ENCODE data around the gene SPTBN1. TPM values are rescaled to one million over a fixed set of nuclear protein-coding genes. Genes with fewer than 3 reads are reported as not detected.
A peak's percentile ranks its signal among the peaks of the same experiment; 100 is the strongest.

Gene SPTBN1
- total and polyA plus RNA-seq, 2 donors (not counting 3 experiments of a cell fraction or from before 2014, with no cell fraction given), result 63.3 to 320 TPM

DNA sequence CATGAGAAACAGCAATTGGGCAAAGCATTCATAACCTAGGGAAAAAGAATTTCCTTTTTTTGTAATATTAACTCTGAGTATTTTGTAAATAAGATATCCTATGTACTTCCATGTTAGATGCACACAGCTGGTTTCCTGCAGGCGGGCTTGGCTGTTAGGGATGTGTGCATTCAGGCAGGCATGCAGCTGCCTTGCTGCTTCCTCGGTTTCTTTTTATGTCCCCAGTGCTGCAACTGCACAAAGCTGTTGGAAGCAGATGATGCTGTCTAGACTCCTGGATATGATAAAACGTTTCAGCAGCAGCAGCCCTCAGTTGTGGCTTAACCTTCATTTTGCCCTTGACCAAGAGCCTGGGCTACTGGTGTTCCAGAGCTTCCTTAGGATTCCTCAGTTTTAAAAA is 177.9 kb downstream of the SPTBN1 start:
- Histone ChIP-seq H3K79me2 (ENCODE audit: control insufficient read depth, insufficient read depth, low read length) (peaks cover 36% of the 10 kb centered on the region), H2AFZ (ENCODE audit: low read depth, low read length) (no peak overlapping the region), H3K9ac (replicated peaks; ENCODE audit: extremely low read depth, insufficient read depth, low read length) (peak overlapping the region; percentile 55), H3K9me1 (replicated peaks; ENCODE audit: control insufficient read depth, extremely low read depth, insufficient read depth, low read length) (no peaks in the 10 kb centered on the region), H3K4me1 (ENCODE audit: control insufficient read depth, extremely low read depth, insufficient read depth, low read length) (peaks cover 37% of the 10 kb centered on the region), H3K4me3 (replicated peaks in 1 of 3; ENCODE audit: insufficient read depth in 1 of 3, low read depth in 1 of 3, low read length in 3 of 3) (no peak overlapping the region), H3K27ac (ENCODE audit: insufficient read depth, low read depth, low read length) (peak overlapping the region; percentile 91), H4K20me1 (replicated peaks; ENCODE audit: control insufficient read depth, extremely low read depth, insufficient read depth, low read length) (no peaks in the 10 kb centered on the region), H3K27me3 (ENCODE audit: control insufficient read depth in 2 of 2, insufficient read depth in 2 of 2, low read length in 2 of 2) (no peaks in the 10 kb centered on the region), H3K4me2 (ENCODE audit: insufficient read depth, low read length) (peak overlapping the region; percentile 8), H3K36me3 (ENCODE audit: control insufficient read depth in 2 of 2, extremely low read depth in 1 of 2, insufficient read depth in 2 of 2, low read length in 2 of 2) (peaks cover 37 to 41% of the 10 kb centered on the region in 2 experiments), H3K9me3 (replicated peaks; ENCODE audit: control insufficient read depth, insufficient read depth, low read length) (no peaks in the 10 kb centered on the region)
- BruUV-seq (replicated peaks), result TSS peak; percentile 89
- intact Hi-C loops (cut with micrococcal nuclease) (loop anchor here (1.0 kb wide), 6 partner anchors 20 to 110 kb away; no protein-coding TSS in a partner anchor), dilution Hi-C loops (cut with MboI; ENCODE audit: extremely low pct_ligation_motif_present, low sequenced_read_pairs) (no loop called here)
- FAIRE-seq, result no peak
- peak; percentile 21 for DNase-seq (ENCODE audit: low read depth, low spot score)
- ChIA-PET POLR2A (interaction anchor here (1.3 kb wide), 1 partner anchor 29 kb away, joined by 5 read pairs; no protein-coding TSS in a partner anchor), CTCF (interaction anchor here (1.1 to 2.3 kb wide), 12 partner anchors 9 to 527 kb away, joined by 3 to 10 read pairs (median 6); no protein-coding TSS in a partner anchor)
- TF ChIP-seq GATA2 (IDR thresholded peaks at IDR 0.05; ENCODE audit: insufficient read depth, insufficient read length, low read depth, low read length) (no peak), CTCF (IDR thresholded peaks at IDR 0.05; ENCODE audit: extremely low read depth in 1 of 2, insufficient read depth in 1 of 2, low read depth in 1 of 2, low read length in 2 of 2) (no peak), JUN (IDR thresholded peaks at IDR 0.05; ENCODE audit: borderline replicate concordance, insufficient read depth, insufficient read length, low read depth) (no peak), POLR2A (IDR thresholded peaks at IDR 0.05; ENCODE audit: low read depth, low read length) (no peak)
- TF ChIP-seq, protein P1, sequence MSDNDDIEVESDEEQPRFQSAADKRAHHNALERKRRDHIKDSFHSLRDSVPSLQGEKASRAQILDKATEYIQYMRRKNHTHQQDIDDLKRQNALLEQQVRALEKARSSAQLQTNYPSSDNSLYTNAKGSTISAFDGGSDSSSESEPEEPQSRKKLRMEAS (IDR thresholded peaks at IDR 0.05; ENCODE audit: insufficient read depth, insufficient read length), result no peak
